Neural progenitor cell (in vitro differentiated cells): Measurements from ENCODE around the gene ZNRF4. TPM values are rescaled to one million over a fixed set of nuclear protein-coding genes. Genes with fewer than 3 reads are reported as not detected.

Source experiments
- DNase-seq: peaks from one replicate; pipeline ENCODE4 v3.0.0-alpha.2; 2016; ENCODE audit warnings: low spot score
- H2AFZ ChIP-seq: fragments of 200-600 bp; sonication (generic); replicated peaks from 2 replicates; pipeline ENCODE4 v1.6.1; 2016; ENCODE audit warnings: antibody characterized with exemption
- H3F3A ChIP-seq: fragments of 200-600 bp; sonication (generic); 2 replicates; pipeline ENCODE4 v1.6.1; 2016; ENCODE audit warnings: antibody characterized with exemption, low read depth
- H3K27ac ChIP-seq: fragments of 200-600 bp; sonication (generic); 2 replicates; pipeline ENCODE4 v1.5.1; 2016; ENCODE audit warnings: mild to moderate bottlenecking
- H3K27me3 ChIP-seq: fragments of 200-600 bp; sonication (generic); 2 replicates; pipeline ENCODE4 v1.6.1; 2016; ENCODE audit warnings: mild to moderate bottlenecking, moderate library complexity
- H3K36me3 ChIP-seq: fragments of 200-600 bp; sonication (generic); 2 replicates; pipeline ENCODE4 v1.5.1; 2016
- H3K4me1 ChIP-seq: fragments of 200-600 bp; sonication (generic); 2 replicates; pipeline ENCODE4 v1.6.1; 2016; ENCODE audit warnings: mixed run types
- H3K4me2 ChIP-seq: fragments of 200-600 bp; sonication (generic); 2 replicates; pipeline ENCODE4 v1.6.1; 2016
- H3K4me3 ChIP-seq: fragments of 200-600 bp; sonication (generic); 2 replicates; pipeline ENCODE4 v1.5.1; 2016
- H3K79me2 ChIP-seq: fragments of 200-600 bp; sonication (generic); 2 replicates; pipeline ENCODE4 v1.6.1; 2016; ENCODE audit warnings: low read depth
- H3K9ac ChIP-seq: fragments of 200-600 bp; sonication (generic); 2 replicates; pipeline ENCODE4 v1.6.1; 2016
- H3K9me3 ChIP-seq: fragments of 200-600 bp; sonication (generic); 2 replicates; pipeline ENCODE4 v1.5.1; 2016; ENCODE audit warnings: low read depth
- H4K20me1 ChIP-seq: fragments of 200-600 bp; sonication (generic); 2 replicates; pipeline ENCODE4 v1.6.1; 2016; ENCODE audit warnings: low read depth
- H3K27ac Mint-ChIP-seq: 3 replicates; pipeline ENCODE4 v1.8.0; 2021; ENCODE audit warnings: mixed read lengths
- H3K27me3 Mint-ChIP-seq: 2 replicates; pipeline ENCODE4 v1.8.0; 2022; ENCODE audit warnings: low read depth, mild to moderate bottlenecking, inconsistent platforms, moderate library complexity, mixed read lengths; ENCODE audit not compliant: insufficient read depth
- H3K36me3 Mint-ChIP-seq: 3 replicates; pipeline ENCODE4 v1.8.0; 2021; ENCODE audit warnings: mixed read lengths
- H3K4me1 Mint-ChIP-seq: 3 replicates; pipeline ENCODE4 v1.8.0; 2021; ENCODE audit warnings: mixed read lengths
- H3K4me3 Mint-ChIP-seq: 3 replicates; pipeline ENCODE4 v1.8.0; 2021; ENCODE audit warnings: mild to moderate bottlenecking, moderate library complexity, mixed read lengths
- H3K9me3 Mint-ChIP-seq: 3 replicates; pipeline ENCODE4 v1.8.0; 2020; ENCODE audit warnings: mixed read lengths
- EZH2 ChIP-seq: fragments of 200-600 bp; sonication (generic); IDR thresholded peaks from 2 replicates; pipeline ENCODE4 v1.6.1; 2017; ENCODE audit warnings: antibody characterized with exemption, mild to moderate bottlenecking, moderate library complexity
- EZH2phosphoT487 ChIP-seq: fragments of 200-600 bp; sonication (generic); IDR thresholded peaks from 2 replicates; pipeline ENCODE4 v1.6.1; 2017; ENCODE audit warnings: antibody characterized with exemption
- total RNA-seq: library from RNA; depleted of rRNA; stranded (reverse); fragments of >200 nt; gene quantifications from 2 replicates; pipeline ENCODE4 v1.2.3, GENCODE V29; 2015; ENCODE audit warnings: low replicate concordance
- TF ChIP-seq, protein P1 (sequence below): fragments of 200-600 bp; sonication (generic); IDR thresholded peaks from 2 replicates; pipeline ENCODE4 v1.5.1; 2017; ENCODE audit warnings: antibody characterized with exemption, mild to moderate bottlenecking

ZNRF4 gene
- total RNA-seq, 1 donor from 2014 or later, result not detected

DNA sequence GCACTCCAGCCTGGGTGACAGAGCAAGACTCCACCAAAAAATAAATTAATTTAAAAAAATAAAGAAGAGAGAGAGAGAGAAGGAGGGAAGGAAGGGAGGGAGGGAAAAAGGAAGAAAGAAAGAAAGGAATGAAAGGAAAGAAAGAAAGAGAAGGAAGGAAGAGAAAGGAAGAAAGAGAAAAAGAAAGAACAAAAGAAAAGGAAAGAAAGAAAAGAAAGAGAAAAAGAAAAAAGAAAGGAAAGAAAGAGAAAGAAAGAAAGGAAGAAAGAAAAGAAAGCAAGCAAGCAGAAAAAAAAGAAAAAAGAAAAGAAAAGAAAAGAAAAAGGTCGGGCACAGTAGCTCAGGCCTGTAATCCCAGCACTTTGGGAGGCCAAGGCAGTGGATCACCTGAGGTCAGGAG is 14.9 kb upstream of the ZNRF4 start:
- H3F3A ChIP-seq, result peaks cover 5% of the 10 kb centered on the region
- H3K4me3 Mint-ChIP-seq, result no peak overlapping the region
- H3K36me3 Mint-ChIP-seq, result no peaks in the 10 kb centered on the region
- TF ChIP-seq EZH2 (no peak), EZH2phosphoT487 (no peak)
- TF ChIP-seq, protein P1, sequence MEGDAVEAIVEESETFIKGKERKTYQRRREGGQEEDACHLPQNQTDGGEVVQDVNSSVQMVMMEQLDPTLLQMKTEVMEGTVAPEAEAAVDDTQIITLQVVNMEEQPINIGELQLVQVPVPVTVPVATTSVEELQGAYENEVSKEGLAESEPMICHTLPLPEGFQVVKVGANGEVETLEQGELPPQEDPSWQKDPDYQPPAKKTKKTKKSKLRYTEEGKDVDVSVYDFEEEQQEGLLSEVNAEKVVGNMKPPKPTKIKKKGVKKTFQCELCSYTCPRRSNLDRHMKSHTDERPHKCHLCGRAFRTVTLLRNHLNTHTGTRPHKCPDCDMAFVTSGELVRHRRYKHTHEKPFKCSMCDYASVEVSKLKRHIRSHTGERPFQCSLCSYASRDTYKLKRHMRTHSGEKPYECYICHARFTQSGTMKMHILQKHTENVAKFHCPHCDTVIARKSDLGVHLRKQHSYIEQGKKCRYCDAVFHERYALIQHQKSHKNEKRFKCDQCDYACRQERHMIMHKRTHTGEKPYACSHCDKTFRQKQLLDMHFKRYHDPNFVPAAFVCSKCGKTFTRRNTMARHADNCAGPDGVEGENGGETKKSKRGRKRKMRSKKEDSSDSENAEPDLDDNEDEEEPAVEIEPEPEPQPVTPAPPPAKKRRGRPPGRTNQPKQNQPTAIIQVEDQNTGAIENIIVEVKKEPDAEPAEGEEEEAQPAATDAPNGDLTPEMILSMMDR, result no peak
- H3K27me3 ChIP-seq, result peaks cover 19% of the 10 kb centered on the region
- no peak overlapping the region for H3K4me3 ChIP-seq
- no peak overlapping the region for H3K27ac Mint-ChIP-seq
- no peak overlapping the region for H3K4me2 ChIP-seq
- no peak for DNase-seq
- no peak overlapping the region for H3K27ac ChIP-seq
- H3K4me1 Mint-ChIP-seq, result peaks cover 11% of the 10 kb centered on the region
- no peaks in the 10 kb centered on the region for H3K9me3 ChIP-seq
- no peaks in the 10 kb centered on the region for H3K4me1 ChIP-seq
- peaks cover 8% of the 10 kb centered on the region for H3K27me3 Mint-ChIP-seq
- H4K20me1 ChIP-seq, result no peaks in the 10 kb centered on the region
- H3K79me2 ChIP-seq, result no peaks in the 10 kb centered on the region
- no peaks in the 10 kb centered on the region for H3K36me3 ChIP-seq
- H2AFZ ChIP-seq, result no peak overlapping the region
- no peak overlapping the region for H3K9ac ChIP-seq
- H3K9me3 Mint-ChIP-seq, result peaks cover 4% of the 10 kb centered on the region

DNA sequence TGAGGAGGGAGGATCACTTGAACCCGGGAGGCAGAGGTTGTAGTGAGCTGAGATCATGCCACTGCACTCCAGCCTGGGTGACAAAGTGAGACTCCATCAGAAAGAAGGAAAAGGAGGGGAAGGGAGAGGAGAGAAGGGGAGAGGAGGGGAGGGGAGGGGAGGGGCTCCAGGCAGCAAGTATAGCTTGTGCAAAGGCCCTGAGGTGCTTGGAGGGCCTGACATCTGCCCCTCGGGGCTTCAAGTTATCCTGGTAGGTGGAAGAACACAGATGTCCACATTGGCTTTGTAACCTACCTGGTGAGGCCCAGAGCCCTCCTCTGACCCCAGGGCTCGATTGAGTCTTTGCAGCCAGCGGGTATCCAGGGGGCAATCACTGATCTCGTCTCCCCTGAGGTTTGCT is 11.5 kb upstream of the ZNRF4 start:
- no peaks in the 10 kb centered on the region for H3K36me3 Mint-ChIP-seq
- Histone ChIP-seq H3F3A (no peaks in the 10 kb centered on the region), H3K4me1 (no peaks in the 10 kb centered on the region), H3K4me2 (no peak overlapping the region), H3K9me3 (no peaks in the 10 kb centered on the region), H3K4me3 (no peak overlapping the region), H4K20me1 (no peaks in the 10 kb centered on the region), H3K36me3 (no peaks in the 10 kb centered on the region), H2AFZ (no peak overlapping the region), H3K9ac (no peak overlapping the region), H3K79me2 (no peaks in the 10 kb centered on the region), H3K27ac (no peak overlapping the region), H3K27me3 (peaks cover 22% of the 10 kb centered on the region)
- TF ChIP-seq EZH2, result no peak
- TF ChIP-seq EZH2phosphoT487, result no peak
- TF ChIP-seq, protein P1, result no peak
- no peak overlapping the region for H3K27ac Mint-ChIP-seq
- no peak for DNase-seq
- H3K4me1 Mint-ChIP-seq, result peaks cover 8% of the 10 kb centered on the region
- H3K4me3 Mint-ChIP-seq, result no peak overlapping the region
- H3K27me3 Mint-ChIP-seq, result peaks cover 14% of the 10 kb centered on the region
- H3K9me3 Mint-ChIP-seq, result no peaks in the 10 kb centered on the region

DNA sequence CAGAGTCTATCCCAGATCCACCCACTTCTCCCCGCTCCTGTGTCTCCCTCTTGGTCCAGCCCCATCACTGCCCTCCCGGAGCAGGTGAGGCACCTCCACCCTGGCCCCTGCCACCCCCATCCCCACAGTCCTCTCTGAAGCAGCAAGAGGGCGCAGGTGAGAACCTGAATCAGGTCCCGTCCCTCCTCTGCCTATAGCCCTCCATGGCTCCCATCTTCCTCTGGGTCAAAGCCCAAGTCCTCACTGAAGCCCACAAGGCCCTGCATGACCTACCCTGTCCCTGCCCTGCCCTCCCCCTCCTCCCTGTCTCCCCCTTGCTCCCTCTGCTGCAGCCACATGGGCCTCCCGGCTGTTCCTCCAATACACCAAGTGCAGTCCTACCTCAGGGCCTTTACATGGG is 10.8 kb upstream of the ZNRF4 start:
- no peak overlapping the region for H3K4me3 ChIP-seq
- no peaks in the 10 kb centered on the region for H3K9me3 Mint-ChIP-seq
- H3K27me3 Mint-ChIP-seq, result peaks cover 11% of the 10 kb centered on the region
- H3K4me3 Mint-ChIP-seq, result no peak overlapping the region
- no peak overlapping the region for H3K4me2 ChIP-seq
- no peaks in the 10 kb centered on the region for H4K20me1 ChIP-seq
- no peaks in the 10 kb centered on the region for H3F3A ChIP-seq
- no peak overlapping the region for H3K9ac ChIP-seq
- H3K36me3 ChIP-seq, result no peaks in the 10 kb centered on the region
- no peaks in the 10 kb centered on the region for H3K36me3 Mint-ChIP-seq
- DNase-seq, result no peak
- peak overlapping the region; percentile 29 for H3K27ac ChIP-seq
- H3K4me1 ChIP-seq, result no peaks in the 10 kb centered on the region
- H3K79me2 ChIP-seq, result no peaks in the 10 kb centered on the region
- H2AFZ ChIP-seq, result no peak overlapping the region
- H3K27ac Mint-ChIP-seq, result peak overlapping the region; percentile 70
- TF ChIP-seq, protein P1, result no peak
- no peak for TF ChIP-seq EZH2phosphoT487
- TF ChIP-seq EZH2, result no peak
- peaks cover 29% of the 10 kb centered on the region for H3K27me3 ChIP-seq
- H3K4me1 Mint-ChIP-seq, result peaks cover 8% of the 10 kb centered on the region
- no peaks in the 10 kb centered on the region for H3K9me3 ChIP-seq

GRCh38 chr19:5445071-5445470 is 10.1 kb upstream of the ZNRF4 start:
- peaks cover 36% of the 10 kb centered on the region for H3K27me3 ChIP-seq
- TF ChIP-seq EZH2, result no peak
- TF ChIP-seq EZH2phosphoT487, result no peak
- TF ChIP-seq, protein P1, result no peak
- H3K27me3 Mint-ChIP-seq, result peaks cover 10% of the 10 kb centered on the region

More at GRCh38 chr19:5445071-5445470, 10.1 kb upstream of the ZNRF4 start:
- H3K9me3 ChIP-seq, result no peaks in the 10 kb centered on the region
- H3K4me1 ChIP-seq, result no peaks in the 10 kb centered on the region
- Mint-ChIP-seq H3K4me3 (no peak overlapping the region), H3K4me1 (peaks cover 8% of the 10 kb centered on the region), H3K27ac (peak overlapping the region; percentile 37), H3K9me3 (no peaks in the 10 kb centered on the region), H3K36me3 (no peaks in the 10 kb centered on the region)
- no peaks in the 10 kb centered on the region for H3F3A ChIP-seq
- DNase-seq, result no peak
- no peaks in the 10 kb centered on the region for H3K36me3 ChIP-seq
- H3K4me3 ChIP-seq, result no peak overlapping the region
- no peak overlapping the region for H3K27ac ChIP-seq
- no peak overlapping the region for H3K9ac ChIP-seq
- H2AFZ ChIP-seq, result no peak overlapping the region
- H3K4me2 ChIP-seq, result no peak overlapping the region
- H4K20me1 ChIP-seq, result no peaks in the 10 kb centered on the region
- no peaks in the 10 kb centered on the region for H3K79me2 ChIP-seq
